Small intestine (tissue), 7 donors: Measurements from ENCODE around the gene ATP2A2. TPM values are rescaled to one million over a fixed set of nuclear protein-coding genes. Genes with fewer than 3 reads are reported as not detected.
A peak's percentile ranks its signal among the peaks of the same experiment; 100 is the strongest.

Experiments
- DNase-seq, 2 donors: peaks; one replicate each; pipeline versions ENCODE4 v3.0.0 to v3.0.0-alpha.2; 2013
- FAIRE-seq: peaks from 2 replicates; lab custom pipeline; 2012; peaks lifted over from hg19 to GRCh38; lab: Jason Lieb, UNC
- H3K27ac ChIP-seq, 3 donors: one replicate each; pipeline ENCODE4 v1.5.1; 2013; ENCODE audit warnings: low read length in 2 of 3, mild to moderate bottlenecking in 2 of 3, control low read depth in 1 of 3, inconsistent platforms in 1 of 3, low read depth in 1 of 3, moderate library complexity in 1 of 3
- H3K27me3 ChIP-seq, 3 donors: one replicate each; pipeline ENCODE4 v1.6.1; 2013; ENCODE audit warnings: low read length in 3 of 3, inconsistent platforms in 1 of 3; ENCODE audit not compliant: control insufficient read depth in 3 of 3, insufficient read depth in 3 of 3
- H3K36me3 ChIP-seq, 3 donors: one replicate each; pipeline ENCODE4 v1.6.1; 2013; ENCODE audit warnings: low read length in 3 of 3, inconsistent platforms in 1 of 3, low read depth in 1 of 3, mild to moderate bottlenecking in 1 of 3, moderate library complexity in 1 of 3; ENCODE audit not compliant: control insufficient read depth in 3 of 3, insufficient read depth in 2 of 3
- H3K4me1 ChIP-seq, 3 donors: one replicate each; pipeline ENCODE4 v1.6.1; 2013; ENCODE audit warnings: low read length in 2 of 3, inconsistent platforms in 1 of 3, low read depth in 1 of 3, mild to moderate bottlenecking in 1 of 3, moderate library complexity in 1 of 3; ENCODE audit not compliant: control insufficient read depth in 3 of 3, insufficient read depth in 2 of 3
- H3K4me3 ChIP-seq, 3 donors: one replicate each; pipeline ENCODE4 v1.5.1; 2013; ENCODE audit warnings: low read length in 3 of 3, control low read depth in 1 of 3, inconsistent platforms in 1 of 3, low read depth in 1 of 3, mild to moderate bottlenecking in 1 of 3, moderate library complexity in 1 of 3
- H3K9me3 ChIP-seq, 2 donors: one replicate each; pipeline ENCODE4 v1.6.1; 2013; ENCODE audit warnings: low read depth in 1 of 2, low read length in 1 of 2; ENCODE audit not compliant: control insufficient read depth in 2 of 2, insufficient read depth in 1 of 2
- WGBS, 3 donors: extraction: QIAGEN DNeasy Blood & Tissue Kit; methylation state at CpG; one replicate each; pipeline ENCODE4 v1.1.7; 2013; 5-methylcytosine and 5-hydroxymethylcytosine counted together
- polyA plus RNA-seq, 4 donors: library from polyadenylated mRNA; stranded (reverse) in 3 of 4; unstranded in 1 of 4; fragments of 200-250 nt in 3 of 4; fragments of 120-200 nt in 1 of 4; gene quantifications; one replicate each; pipeline versions ENCODE4 v1.2.1 to v1.2.3, GENCODE V29; 2013
- donor health status: healthy with polysubstance abuse.
- donor health status: control.
- donor health status: control.
- donor health status: Bipolar disorder and iron deficiency.
- donor health status: healthy.

Gene ATP2A2
- polyA plus RNA-seq, 4 donors, result 14.8 to 134 (median 61.2) TPM

GRCh38 chr12:110365489-110366320, 84.7 kb downstream of the ATP2A2 start:
- Histone ChIP-seq H3K4me3 (no peak overlapping the region), H3K9me3 (no peaks in the 10 kb centered on the region), H3K36me3 (peaks cover 0 to 11% (median 2%) of the 10 kb centered on the region in 3 donors), H3K27ac (peak overlapping the region in 2 of 3 donors; percentile 70), H3K4me1 (peaks cover 0 to 6% (median 0%) of the 10 kb centered on the region in 3 donors), H3K27me3 (no peaks in the 10 kb centered on the region)
- WGBS, 3 donors, result 70 to 79% (median 76%) methylated on average over 7 of the region's 7 CpGs
- FAIRE-seq, result no peak
- no peak for DNase-seq

- Histone ChIP-seq H3K27ac (peak overlapping the region in 2 of 3 donors; percentile 70), H3K27me3 (no peaks in the 10 kb centered on the region), H3K9me3 (no peaks in the 10 kb centered on the region), H3K36me3 (peaks cover 0 to 19% (median 2%) of the 10 kb centered on the region in 3 donors), H3K4me1 (peaks cover 0 to 6% (median 0%) of the 10 kb centered on the region in 3 donors), H3K4me3 (no peak overlapping the region)
- FAIRE-seq (no peak), DNase-seq (no peak)
- 62 to 85% (median 76%) methylated on average over 13 of the region's 13 CpGs for WGBS, 3 donors
Observed at GRCh38 chr12:110366321-110367142, 85.5 kb downstream of the ATP2A2 start.

GRCh38 chr12:110367181-110367864, 86.3 kb downstream of the ATP2A2 start:
- Histone ChIP-seq H3K27ac (peak overlapping the region in 2 of 3 donors; percentile 70), H3K4me1 (peaks cover 0 to 6% (median 0%) of the 10 kb centered on the region in 3 donors), H3K36me3 (peaks cover 0 to 27% (median 2%) of the 10 kb centered on the region in 3 donors), H3K4me3 (no peak overlapping the region), H3K27me3 (no peaks in the 10 kb centered on the region), H3K9me3 (no peaks in the 10 kb centered on the region)
- WGBS, 3 donors, result 70 to 88% (median 88%) methylated on average over 15 of the region's 15 CpGs
- DNase-seq (no peak), FAIRE-seq (no peak)

GRCh38 chr12:110369992-110370391, 88.9 kb downstream of the ATP2A2 start:
- H3K27me3 ChIP-seq, result no peaks in the 10 kb centered on the region
- H3K9me3 ChIP-seq, result no peaks in the 10 kb centered on the region
- peaks cover 0 to 6% (median 0%) of the 10 kb centered on the region in 3 donors for H3K4me1 ChIP-seq
- H3K4me3 ChIP-seq, result no peak overlapping the region
- WGBS, 3 donors, result 94 to 98% (median 96%) methylated on average over 8 of the region's 8 CpGs
- DNase-seq, result no peak
- FAIRE-seq, result no peak
- H3K36me3 ChIP-seq, result peaks cover 7 to 49% (median 9%) of the 10 kb centered on the region in 3 donors
- no peak overlapping the region for H3K27ac ChIP-seq

- no peak overlapping the region for H3K4me3 ChIP-seq
- FAIRE-seq, result no peak
- DNase-seq, result no peak
- no peak overlapping the region for H3K27ac ChIP-seq
- H3K27me3 ChIP-seq, result no peaks in the 10 kb centered on the region
- no peaks in the 10 kb centered on the region for H3K9me3 ChIP-seq
- peaks cover 0 to 6% (median 0%) of the 10 kb centered on the region in 3 donors for H3K4me1 ChIP-seq
- peaks cover 9 to 53% (median 12%) of the 10 kb centered on the region in 3 donors for H3K36me3 ChIP-seq
- 80 to 84% (median 80%) methylated on average over 13 of the region's 13 CpGs for WGBS, 3 donors
Observed at GRCh38 chr12:110370732-110371231, 89.7 kb downstream of the ATP2A2 start.

GRCh38 chr12:110371408-110372055, 90.5 kb downstream of the ATP2A2 start:
- H3K36me3 ChIP-seq, result peaks cover 12 to 60% (median 13%) of the 10 kb centered on the region in 3 donors
- H3K9me3 ChIP-seq, result no peaks in the 10 kb centered on the region
- no peak overlapping the region for H3K4me3 ChIP-seq
- no peaks in the 10 kb centered on the region for H3K27me3 ChIP-seq
- WGBS, 3 donors, result 68 to 83% (median 73%) methylated on average over 13 of the region's 13 CpGs
- DNase-seq (no peak), FAIRE-seq (no peak)
- no peak overlapping the region for H3K27ac ChIP-seq
- H3K4me1 ChIP-seq, result peaks cover 0 to under 1% (median 0%) of the 10 kb centered on the region in 3 donors

GRCh38 chr12:110372056-110372425, 91.0 kb downstream of the ATP2A2 start:
- no peak overlapping the region for H3K4me3 ChIP-seq
- DNase-seq (no peak), FAIRE-seq (no peak)
- H3K27ac ChIP-seq, result no peak overlapping the region
- H3K4me1 ChIP-seq, result no peaks in the 10 kb centered on the region
- H3K36me3 ChIP-seq, result peaks cover 13 to 61% (median 14%) of the 10 kb centered on the region in 3 donors
- 80 to 88% (median 86%) methylated on average over 5 to 7 of the region's 7 CpGs for WGBS, 3 donors
- H3K9me3 ChIP-seq, result no peaks in the 10 kb centered on the region
- no peaks in the 10 kb centered on the region for H3K27me3 ChIP-seq
